Activated CD4-positive, CD25-positive, alpha-beta regulatory T cell treated with anti-CD3 and anti-CD28 coated beads, Interleukin-2, amount 50 U/mL, for 16 hours (primary cell): ENCODE data around the gene BABAM2.

Experiments used
- DNase-seq: peaks from one replicate; pipeline ENCODE4 v3.0.0-alpha.2; 2020; ENCODE audit warnings: low read depth, low spot score

Gene BABAM2

GRCh38 chr2:28067602-28068001 lies 177.1 kb downstream of the BABAM2 start:
- DNase-seq: no peak

- DNase-seq: no peak
Observed at GRCh38 chr2:28068088-28068487, 177.6 kb downstream of the BABAM2 start.

GRCh38 chr2:28068527-28068926 lies 178.0 kb downstream of the BABAM2 start:
- DNase-seq: no peak

- no peak for DNase-seq
Observed at GRCh38 chr2:28071221-28071620, 180.7 kb downstream of the BABAM2 start.

- DNase-seq: no peak
Observed at GRCh38 chr2:28074137-28074536, 183.6 kb downstream of the BABAM2 start.

GRCh38 chr2:28080911-28081310 lies 190.4 kb downstream of the BABAM2 start:
- no peak for DNase-seq

- no peak for DNase-seq
Observed at GRCh38 chr2:28082131-28082530, 191.6 kb downstream of the BABAM2 start.

GRCh38 chr2:28083476-28083875 lies 192.9 kb downstream of the BABAM2 start:
- DNase-seq: no peak

- DNase-seq: no peak
Observed at GRCh38 chr2:28084564-28084963, 194.0 kb downstream of the BABAM2 start.

- no peak for DNase-seq
Observed at GRCh38 chr2:28085201-28085600, 194.7 kb downstream of the BABAM2 start.

- no peak for DNase-seq
Observed at GRCh38 chr2:28086611-28087010, 196.1 kb downstream of the BABAM2 start.

- DNase-seq: no peak
Observed at GRCh38 chr2:28088970-28089369, 198.4 kb downstream of the BABAM2 start.

GRCh38 chr2:28089486-28089885 lies 199.0 kb downstream of the BABAM2 start:
- no peak for DNase-seq

- no peak for DNase-seq
Observed at GRCh38 chr2:28093308-28093707, 202.8 kb downstream of the BABAM2 start.

- DNase-seq: no peak
Observed at GRCh38 chr2:28093768-28094167, 203.2 kb downstream of the BABAM2 start.

GRCh38 chr2:28094739-28095138 lies 204.2 kb downstream of the BABAM2 start:
- no peak for DNase-seq

GRCh38 chr2:28095622-28096021 lies 205.1 kb downstream of the BABAM2 start:
- no peak for DNase-seq

GRCh38 chr2:28096421-28096820 lies 205.9 kb downstream of the BABAM2 start:
- DNase-seq: no peak

GRCh38 chr2:28098501-28099225 lies 208.1 kb downstream of the BABAM2 start:
- no peak for DNase-seq

- no peak for DNase-seq
Observed at GRCh38 chr2:28101123-28101522, 210.6 kb downstream of the BABAM2 start.

- DNase-seq: no peak
Observed at GRCh38 chr2:28101892-28102291, 211.4 kb downstream of the BABAM2 start.

GRCh38 chr2:28102455-28102874 lies 211.9 kb downstream of the BABAM2 start:
- DNase-seq: no peak

GRCh38 chr2:28103611-28104010 lies 213.1 kb downstream of the BABAM2 start:
- DNase-seq: no peak

GRCh38 chr2:28108143-28108542 lies 217.6 kb downstream of the BABAM2 start:
- DNase-seq: no peak
